Measurements from ENCODE around the gene CADM1. TPM values are rescaled to one million over a fixed set of nuclear protein-coding genes. Genes with fewer than 3 reads are reported as not detected.

Gene CADM1
- total and polyA plus RNA-seq, 8 donors = 0.58 to 29.7 (median 5.3) TPM

DNA sequence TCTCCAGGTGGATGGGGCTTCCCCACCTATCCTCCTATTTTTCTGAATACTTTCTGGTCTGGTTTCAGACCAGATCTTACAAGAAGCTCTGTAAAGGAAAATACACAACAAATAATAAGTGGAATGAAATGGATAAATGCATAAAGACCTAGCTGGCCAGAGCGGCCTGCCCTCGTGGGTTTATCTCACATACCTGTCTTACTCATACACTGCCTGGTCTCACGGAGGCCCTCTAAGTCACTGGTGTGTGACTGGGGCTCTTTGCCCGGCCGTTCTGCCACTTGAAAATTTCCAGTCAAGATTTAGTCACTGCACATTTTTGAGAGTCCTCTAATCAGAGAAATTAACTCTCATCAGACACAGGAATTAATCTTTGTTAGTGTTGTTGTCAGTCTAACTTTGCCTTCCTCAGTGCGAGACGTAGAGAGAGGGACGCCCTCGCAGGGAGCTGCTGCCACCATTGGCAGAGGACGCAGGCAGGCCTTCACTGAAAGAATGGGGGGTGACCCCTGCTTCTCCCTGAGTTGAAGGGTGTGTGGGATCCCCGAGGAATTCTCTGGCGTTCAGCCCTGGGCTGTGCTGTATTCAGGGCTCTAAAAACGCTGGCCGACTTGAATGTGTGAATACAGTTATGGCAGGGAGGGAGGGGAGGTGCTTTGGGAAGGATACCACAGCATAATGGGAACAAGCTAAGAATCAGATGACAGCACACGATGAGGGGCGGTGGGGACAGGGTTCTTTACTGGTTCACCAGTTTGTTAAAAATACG is 46.3 kb upstream of the CADM1 start:
- TF ChIP-seq POLR2A (IDR thresholded peaks at IDR 0.05) (no peak), POLR2AphosphoS5 (IDR thresholded peaks at IDR 0.05) (no peak), EP300 (IDR thresholded peaks at IDR 0.05) (no peak)
- TF ChIP-seq, protein P1, sequence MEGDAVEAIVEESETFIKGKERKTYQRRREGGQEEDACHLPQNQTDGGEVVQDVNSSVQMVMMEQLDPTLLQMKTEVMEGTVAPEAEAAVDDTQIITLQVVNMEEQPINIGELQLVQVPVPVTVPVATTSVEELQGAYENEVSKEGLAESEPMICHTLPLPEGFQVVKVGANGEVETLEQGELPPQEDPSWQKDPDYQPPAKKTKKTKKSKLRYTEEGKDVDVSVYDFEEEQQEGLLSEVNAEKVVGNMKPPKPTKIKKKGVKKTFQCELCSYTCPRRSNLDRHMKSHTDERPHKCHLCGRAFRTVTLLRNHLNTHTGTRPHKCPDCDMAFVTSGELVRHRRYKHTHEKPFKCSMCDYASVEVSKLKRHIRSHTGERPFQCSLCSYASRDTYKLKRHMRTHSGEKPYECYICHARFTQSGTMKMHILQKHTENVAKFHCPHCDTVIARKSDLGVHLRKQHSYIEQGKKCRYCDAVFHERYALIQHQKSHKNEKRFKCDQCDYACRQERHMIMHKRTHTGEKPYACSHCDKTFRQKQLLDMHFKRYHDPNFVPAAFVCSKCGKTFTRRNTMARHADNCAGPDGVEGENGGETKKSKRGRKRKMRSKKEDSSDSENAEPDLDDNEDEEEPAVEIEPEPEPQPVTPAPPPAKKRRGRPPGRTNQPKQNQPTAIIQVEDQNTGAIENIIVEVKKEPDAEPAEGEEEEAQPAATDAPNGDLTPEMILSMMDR (IDR thresholded peaks at IDR 0.05) = no peak
- H3K4me1 ChIP-seq = peaks cover 0 to 4% (median 2%) of the 10 kb centered on the region in 4 donors
- intact Hi-C loops (cut with DNase I; ENCODE audit: low total_unique reads) = no loop called here
- 75 to 83% (median 80%) methylated on average over 17 of the region's 17 CpGs for WGBS, 5 donors
- no peak for DNase-seq
- H3K27ac ChIP-seq = no peak overlapping the region
- H3K27me3 ChIP-seq = no peaks in the 10 kb centered on the region
- no peak overlapping the region for H3K4me3 ChIP-seq
- H3K9me3 ChIP-seq = no peaks in the 10 kb centered on the region
- no peaks in the 10 kb centered on the region for H3K36me3 ChIP-seq

DNA sequence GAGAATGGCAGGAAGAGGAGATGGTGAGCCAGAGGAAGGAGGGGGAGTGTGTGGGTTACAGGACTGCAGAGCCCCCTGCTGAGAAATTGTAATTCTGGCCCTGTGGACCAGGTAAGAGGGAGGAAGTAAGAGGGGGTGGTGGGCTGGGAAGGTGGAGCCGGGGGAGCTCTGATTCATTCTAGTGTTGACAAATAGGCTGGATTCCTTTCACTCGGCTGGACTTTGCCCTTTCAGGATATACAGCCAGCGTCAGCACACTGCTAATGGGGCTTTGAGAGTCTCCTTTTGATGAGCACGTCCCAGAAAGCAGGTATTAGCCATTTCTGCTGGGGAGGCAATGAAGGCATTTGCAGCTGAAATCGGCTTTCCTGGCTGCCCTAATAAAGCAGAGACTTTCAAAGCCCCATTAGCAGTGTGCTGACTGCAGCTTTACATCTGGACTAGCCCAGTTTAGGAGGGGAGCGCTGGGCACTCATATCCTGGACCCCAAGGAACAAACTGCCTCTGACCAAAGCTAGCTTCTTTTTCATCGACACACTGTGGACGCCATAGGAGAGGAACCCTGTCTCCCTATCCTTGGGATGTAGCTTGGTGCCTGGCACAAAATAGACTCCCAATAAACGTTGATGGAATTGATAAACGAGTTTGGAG is 44.8 kb upstream of the CADM1 start:
- no peak overlapping the region for H3K27ac ChIP-seq
- peaks cover 0 to 4% (median 2%) of the 10 kb centered on the region in 4 donors for H3K4me1 ChIP-seq
- no peaks in the 10 kb centered on the region for H3K36me3 ChIP-seq
- DNase-seq = peak; percentile 46 to 87
- 30 to 38% (median 35%) methylated on average over 8 to 10 of the region's 10 CpGs for WGBS, 5 donors
- intact Hi-C loops (cut with DNase I; ENCODE audit: low total_unique reads) = no loop called here
- H3K9me3 ChIP-seq = no peaks in the 10 kb centered on the region
- TF ChIP-seq, protein P1 (IDR thresholded peaks at IDR 0.05) = no peak
- TF ChIP-seq POLR2A (IDR thresholded peaks at IDR 0.05) (no peak), POLR2AphosphoS5 (IDR thresholded peaks at IDR 0.05) (no peak)
- H3K27me3 ChIP-seq = no peaks in the 10 kb centered on the region
- no peak overlapping the region for H3K4me3 ChIP-seq

DNA sequence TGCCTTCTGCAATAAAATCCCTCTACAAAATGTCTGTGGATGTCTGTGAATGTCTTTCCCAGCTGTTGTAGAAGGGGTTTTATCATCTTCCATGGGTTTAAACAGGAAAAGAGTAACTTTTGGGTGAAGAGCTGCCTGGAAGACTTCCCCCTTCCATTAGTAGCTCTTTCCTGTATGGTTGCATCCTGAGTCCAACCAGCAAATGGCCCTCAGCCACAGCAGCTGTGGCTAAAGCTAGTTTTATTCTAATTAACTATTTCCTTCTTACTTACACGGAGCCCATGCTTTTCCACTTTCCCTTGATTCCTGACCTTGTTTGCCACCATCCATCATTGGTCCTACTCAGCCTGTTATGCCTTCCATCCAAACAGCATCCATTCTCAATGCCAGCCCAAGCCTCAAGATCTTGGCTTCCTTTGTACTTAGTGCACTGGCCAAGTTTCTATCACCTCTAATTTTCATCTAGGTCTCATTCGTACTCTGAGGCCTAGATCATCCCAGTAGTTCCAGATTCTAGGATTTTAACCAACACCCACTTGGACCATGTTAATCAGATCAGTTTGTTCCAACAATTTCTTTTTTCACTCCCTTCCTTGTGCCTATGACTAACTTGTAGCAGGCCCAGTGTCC is 41.5 kb upstream of the CADM1 start:
- intact Hi-C loops (cut with DNase I; ENCODE audit: low total_unique reads) = no loop called here
- Histone ChIP-seq H3K27ac (no peak overlapping the region), H3K9me3 (no peaks in the 10 kb centered on the region), H3K4me3 (no peak overlapping the region), H3K36me3 (no peaks in the 10 kb centered on the region), H3K27me3 (no peaks in the 10 kb centered on the region), H3K4me1 (peaks cover 0 to 4% (median 2%) of the 10 kb centered on the region in 4 donors)
- TF ChIP-seq POLR2AphosphoS5 (IDR thresholded peaks at IDR 0.05) (no peak), EP300 (IDR thresholded peaks at IDR 0.05) (no peak), POLR2A (IDR thresholded peaks at IDR 0.05) (no peak)
- TF ChIP-seq, protein P1 (IDR thresholded peaks at IDR 0.05) = no peak
- WGBS, 5 donors = 62 to 79% (median 70%) methylated on average over 2 of the region's 2 CpGs
- DNase-seq = no peak

GRCh38 chr11:115544422-115544948 is 40.3 kb upstream of the CADM1 start:
- Histone ChIP-seq H3K4me1 (peaks cover 0 to 4% (median 2%) of the 10 kb centered on the region in 4 donors), H3K27me3 (no peaks in the 10 kb centered on the region), H3K4me3 (no peak overlapping the region), H3K9me3 (no peaks in the 10 kb centered on the region), H3K36me3 (no peaks in the 10 kb centered on the region), H3K27ac (no peak overlapping the region)
- DNase-seq = no peak
- TF ChIP-seq, protein P1 (IDR thresholded peaks at IDR 0.05) = no peak
- TF ChIP-seq POLR2A (IDR thresholded peaks at IDR 0.05) = no peak
- no peak for TF ChIP-seq EP300 (IDR thresholded peaks at IDR 0.05)
- TF ChIP-seq POLR2AphosphoS5 (IDR thresholded peaks at IDR 0.05) = no peak
- WGBS, 5 donors = 37 to 67% (median 60%) methylated on average over 2 of the region's 2 CpGs
- intact Hi-C loops (cut with DNase I; ENCODE audit: low total_unique reads) = no loop called here

Measured in stomach (tissue), 9 donors.